ENCODE results near the gene GADL1.

The GADL1 gene, protein sequence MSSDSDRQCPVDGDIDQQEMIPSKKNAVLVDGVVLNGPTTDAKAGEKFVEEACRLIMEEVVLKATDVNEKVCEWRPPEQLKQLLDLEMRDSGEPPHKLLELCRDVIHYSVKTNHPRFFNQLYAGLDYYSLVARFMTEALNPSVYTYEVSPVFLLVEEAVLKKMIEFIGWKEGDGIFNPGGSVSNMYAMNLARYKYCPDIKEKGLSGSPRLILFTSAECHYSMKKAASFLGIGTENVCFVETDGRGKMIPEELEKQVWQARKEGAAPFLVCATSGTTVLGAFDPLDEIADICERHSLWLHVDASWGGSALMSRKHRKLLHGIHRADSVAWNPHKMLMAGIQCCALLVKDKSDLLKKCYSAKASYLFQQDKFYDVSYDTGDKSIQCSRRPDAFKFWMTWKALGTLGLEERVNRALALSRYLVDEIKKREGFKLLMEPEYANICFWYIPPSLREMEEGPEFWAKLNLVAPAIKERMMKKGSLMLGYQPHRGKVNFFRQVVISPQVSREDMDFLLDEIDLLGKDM

DNA sequence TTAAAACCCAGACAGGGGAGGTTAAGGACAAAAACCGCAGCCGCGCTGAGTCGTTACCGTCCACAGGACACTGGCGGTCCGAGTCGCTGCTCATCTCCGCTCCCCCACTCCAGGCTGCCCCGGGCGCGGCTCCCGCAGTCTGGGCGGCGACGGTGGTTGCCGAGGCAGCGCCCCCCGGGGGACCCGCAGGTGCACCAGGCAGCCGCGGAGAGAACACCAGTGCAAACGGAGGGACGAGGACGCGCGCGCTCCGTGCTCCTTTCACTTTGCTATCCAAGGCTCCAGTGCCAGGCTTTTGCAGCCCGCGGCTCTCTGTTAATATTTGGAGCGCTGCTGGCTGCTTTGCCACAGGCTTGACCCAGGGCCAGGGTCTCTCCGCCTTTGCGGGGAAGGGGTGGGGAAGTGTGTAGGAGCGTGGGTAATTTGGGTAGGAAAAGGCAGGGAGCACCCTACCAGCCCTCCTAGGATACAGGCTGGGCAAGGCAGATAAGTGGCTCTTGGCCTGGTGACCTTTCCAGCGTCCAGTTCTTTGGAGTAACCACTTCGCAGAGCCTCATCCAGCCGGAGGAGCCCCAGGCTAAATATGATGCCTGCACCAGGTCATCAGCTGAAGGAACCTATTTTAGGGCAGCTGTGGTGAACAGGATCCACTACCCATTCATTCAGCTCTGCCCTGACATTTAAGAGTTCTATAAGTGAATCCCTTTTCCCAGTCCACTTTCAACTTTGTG lies at the start of gene GADL1:
GADL1 (minus strand) TSS at position 141 of the 731 bp plus-strand sequence; CDS start at position 94, 47 bp downstream.
- peak; percentile 0 for DNase-seq

DNA sequence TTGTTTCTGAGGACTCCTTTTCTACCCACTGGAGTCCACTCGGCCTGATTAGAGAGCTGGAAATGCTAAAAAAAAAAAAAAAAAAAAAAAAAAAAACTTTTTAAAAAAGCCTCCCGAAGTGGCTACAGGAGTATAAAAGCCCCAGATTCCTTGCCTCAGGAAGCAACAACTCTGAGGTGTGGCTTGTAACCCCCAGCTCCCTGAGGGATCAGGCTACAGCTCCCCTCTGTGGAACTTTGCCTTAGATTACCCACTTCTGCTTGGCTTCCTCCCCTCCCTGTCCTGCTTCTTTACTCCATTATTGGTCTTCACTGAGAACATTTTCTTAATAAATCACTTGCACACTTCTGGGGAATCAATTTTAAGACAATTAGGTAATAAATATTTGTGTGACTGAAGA lies 49.7 kb upstream of the GADL1 start:
- no peak for DNase-seq

DNA sequence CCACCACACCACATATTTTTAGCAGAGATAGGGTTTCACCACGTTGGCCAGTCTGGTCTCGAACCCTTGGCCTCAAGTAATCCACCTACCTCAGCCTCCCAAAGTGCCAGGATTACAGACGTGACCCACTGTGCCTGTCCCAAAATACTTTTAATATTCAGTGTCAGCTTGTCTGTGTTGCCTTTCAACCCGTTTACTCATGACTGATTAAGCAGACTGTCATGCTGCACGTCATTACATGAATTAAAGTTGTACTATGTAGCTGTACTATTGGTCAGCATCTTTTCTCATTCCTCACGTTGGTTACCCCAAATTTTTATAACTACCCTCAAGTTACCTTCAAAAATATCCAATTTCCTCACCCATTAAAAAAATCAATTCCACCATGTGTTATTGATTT lies 48.7 kb upstream of the GADL1 start:
- DNase-seq: no peak

DNA sequence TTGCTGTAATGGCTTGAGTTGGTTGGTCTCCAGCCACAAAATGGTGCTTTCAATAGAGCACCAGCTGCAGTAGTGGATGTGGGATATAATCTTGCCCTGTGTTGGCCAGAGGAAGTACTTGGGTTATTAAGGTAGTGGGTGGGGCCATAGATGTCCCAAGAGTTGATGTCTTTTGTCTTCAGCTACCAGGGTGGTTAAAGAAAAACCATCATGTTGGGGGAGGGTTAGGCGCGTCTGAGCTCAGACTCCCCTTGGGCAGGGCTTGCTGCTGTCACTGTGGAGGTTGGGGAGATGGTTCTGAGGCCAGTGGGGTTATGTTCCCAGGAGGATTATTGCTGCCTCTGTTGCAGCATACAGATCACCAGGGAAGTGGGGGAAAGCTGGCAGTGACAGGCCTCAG lies 46.9 kb upstream of the GADL1 start:
- DNase-seq: no peak

DNA sequence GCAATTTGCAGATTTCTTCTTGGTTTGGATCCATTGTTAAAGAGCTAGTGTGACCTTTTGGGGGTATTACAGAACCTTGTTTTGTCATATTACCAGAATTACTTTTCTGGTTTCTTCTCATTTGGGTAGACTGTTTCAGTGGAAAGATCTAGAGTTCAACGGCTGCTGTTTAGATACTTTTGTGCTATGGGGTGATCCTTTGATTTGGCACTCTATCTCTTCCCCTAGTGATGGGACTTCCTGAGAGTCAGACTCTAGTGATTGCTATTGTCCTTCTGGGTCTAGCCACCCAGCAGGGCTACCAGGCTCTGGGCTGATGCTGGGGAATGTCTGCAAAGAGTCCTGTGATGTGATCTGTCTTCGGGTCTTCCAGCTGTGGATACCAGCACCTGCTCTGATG lies 46.3 kb upstream of the GADL1 start:
- DNase-seq: no peak

DNA sequence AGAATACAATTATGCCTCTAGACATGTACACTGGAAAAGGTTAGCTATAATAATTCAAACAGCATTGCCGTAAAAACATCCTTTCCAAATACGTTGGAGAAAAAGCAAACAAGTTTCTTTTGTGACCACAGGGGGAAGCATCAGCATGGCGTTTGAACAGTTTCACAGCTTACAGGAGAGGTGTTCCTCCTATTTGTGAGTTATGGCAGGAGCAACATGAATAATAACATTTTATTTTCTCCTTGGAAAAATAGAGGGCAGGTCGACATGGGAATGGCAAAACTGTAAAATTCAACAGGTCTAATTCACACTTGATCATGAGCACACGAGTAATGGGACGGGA lies 39.7 kb upstream of the GADL1 start:
- DNase-seq: no peak

DNA sequence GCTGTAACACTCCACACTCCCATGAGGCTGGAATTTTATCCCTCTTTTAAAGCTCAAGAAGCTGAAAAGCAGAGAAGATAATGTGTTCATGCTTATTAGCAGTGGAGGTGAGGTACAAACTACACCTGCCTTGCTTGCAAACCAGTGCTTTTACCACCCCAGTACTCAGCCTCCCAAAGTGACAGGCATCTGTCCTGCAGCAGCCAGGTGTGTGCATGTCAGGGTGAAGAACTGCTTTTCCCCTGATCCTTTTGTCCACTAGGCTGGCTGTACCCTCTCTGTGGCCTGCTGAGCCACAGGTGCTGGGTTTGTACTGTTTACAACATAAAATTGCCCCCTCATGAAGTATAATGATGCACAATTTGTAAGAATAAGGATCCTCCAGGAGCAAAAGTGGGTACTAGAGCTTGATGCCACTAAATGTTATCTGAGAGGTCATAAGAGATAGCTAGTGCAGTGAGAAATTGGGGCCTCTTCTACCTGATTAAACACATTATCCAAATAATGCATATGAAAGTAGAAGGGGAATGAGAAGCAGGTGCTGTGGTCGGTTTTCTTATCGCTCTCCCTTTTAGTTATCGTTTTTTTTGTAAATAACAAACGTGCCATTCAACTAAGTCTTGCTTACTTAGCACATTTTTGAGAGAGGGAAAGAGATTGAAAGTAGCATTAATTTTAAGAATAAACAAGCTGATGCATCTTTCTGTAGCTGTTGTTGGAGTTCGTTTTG lies 39.2 kb upstream of the GADL1 start:
- no peak for DNase-seq

DNA sequence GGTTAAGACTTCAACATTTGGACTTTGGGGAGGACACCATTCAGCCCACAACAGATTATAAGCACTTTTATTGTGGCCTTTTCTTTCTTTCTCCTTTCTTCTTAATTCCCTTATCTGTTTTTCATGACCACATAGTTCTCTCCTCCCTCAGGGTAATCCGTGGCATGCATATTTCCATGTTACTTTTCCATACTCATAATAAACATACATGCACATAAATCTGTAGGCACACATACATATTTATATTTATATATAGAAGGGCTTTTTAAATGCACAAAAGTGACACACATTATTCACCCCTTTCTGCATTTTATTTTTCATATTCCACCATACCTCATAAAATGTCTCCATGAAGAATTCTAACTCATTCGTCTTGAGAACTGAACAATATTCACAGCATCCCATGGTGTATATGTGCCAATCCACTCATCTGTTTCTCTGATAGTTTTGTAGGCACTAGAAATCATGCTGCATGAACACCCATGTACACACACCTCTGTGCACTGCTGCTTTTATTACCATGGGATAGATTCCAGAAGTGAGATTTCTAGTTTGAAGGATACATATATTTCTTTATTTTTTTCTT lies 38.1 kb upstream of the GADL1 start:
- DNase-seq: no peak

DNA sequence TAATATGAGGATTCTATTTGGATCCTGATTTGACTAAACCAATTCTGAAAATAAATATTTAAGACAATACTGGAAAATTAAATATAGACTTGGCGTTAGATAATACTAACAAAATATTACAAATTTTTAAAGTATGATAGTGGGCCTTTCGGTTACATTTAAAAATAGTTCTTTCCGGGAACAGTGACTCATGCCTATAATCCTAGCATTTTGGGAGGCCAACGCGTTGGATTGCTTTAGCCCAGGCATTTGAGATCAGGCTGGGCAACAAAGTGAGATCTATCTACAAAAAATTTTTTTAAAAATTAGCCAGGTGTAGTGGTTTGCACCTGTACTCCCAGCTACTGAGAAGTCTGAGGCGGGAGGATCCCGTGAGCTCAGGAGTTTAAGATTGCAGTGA lies 30.3 kb upstream of the GADL1 start:
- DNase-seq: no peak

DNA sequence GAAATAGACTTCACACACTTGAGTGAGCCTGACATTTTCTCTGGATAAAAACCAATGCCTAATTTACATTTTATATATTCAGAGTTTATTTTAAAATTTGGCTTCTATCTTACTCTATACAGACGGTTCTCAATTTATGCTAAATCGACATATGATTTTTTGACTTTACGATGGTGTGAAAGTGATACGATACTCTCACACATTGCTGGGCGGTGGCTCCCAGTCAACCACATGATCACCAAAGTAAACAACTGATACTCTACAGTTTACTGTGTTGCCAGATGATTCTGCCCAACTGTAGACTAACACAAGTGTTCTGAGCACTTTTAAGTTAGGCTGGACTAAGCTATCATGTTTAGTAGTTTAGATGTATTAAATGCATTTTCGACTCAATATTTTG lies 25.1 kb upstream of the GADL1 start:
- DNase-seq: no peak

DNA sequence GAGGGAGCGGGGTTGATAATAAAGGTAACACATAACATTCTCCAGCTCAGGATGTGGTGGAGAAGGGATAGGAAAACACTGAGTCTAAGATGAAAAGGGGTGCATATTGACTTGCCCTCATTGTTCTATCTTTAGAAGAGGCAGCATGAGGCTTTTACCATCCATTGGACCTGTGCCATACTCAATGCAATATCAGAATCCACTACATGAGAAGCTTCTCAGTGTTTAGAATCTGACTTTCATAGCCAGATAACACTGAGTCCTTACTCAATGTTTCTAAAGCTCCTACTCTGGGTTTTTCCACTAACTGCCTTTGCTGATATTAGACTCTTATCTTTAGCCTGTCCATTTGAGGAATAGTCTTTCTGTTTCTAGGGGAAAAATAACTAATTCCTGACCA lies 24.3 kb upstream of the GADL1 start:
- no peak for DNase-seq

DNA sequence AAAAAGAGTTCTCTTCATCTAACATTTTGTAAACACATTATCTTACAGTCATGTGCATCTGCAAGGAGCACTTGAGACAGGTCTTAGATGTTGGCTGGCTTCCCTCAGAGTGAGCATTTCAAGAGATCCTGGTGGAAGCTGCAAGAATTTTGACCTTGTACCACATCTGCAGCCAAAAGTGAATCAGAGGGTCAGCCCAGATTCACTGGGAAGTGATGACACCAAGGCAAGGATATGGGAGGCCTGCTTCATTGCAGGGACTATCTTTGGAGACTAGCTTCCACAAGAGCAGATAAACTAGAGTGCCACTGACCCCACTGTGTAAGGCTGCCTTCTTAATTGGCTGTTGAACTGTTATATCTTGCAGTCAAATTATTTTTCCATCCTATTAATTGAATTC lies 21.3 kb upstream of the GADL1 start:
- DNase-seq: no peak

DNA sequence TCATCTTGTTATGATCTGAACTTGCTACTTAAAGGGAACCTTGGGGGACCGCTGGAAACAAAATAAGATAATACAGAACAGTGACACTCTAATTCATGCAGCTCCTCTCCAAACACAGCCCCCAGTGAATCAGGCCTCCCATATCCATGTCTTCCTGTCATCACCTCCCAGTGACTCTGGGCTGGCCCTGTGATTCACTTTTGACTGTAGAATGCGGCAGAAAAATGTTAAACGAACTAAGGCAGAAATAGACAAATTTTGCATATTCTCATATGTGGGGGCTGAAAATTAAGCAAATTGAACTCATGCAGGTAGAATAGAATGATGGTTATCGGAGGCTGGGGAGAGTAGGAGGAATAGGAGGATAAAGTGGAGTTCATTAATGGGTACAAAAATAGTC lies 20.2 kb upstream of the GADL1 start:
- DNase-seq: no peak

DNA sequence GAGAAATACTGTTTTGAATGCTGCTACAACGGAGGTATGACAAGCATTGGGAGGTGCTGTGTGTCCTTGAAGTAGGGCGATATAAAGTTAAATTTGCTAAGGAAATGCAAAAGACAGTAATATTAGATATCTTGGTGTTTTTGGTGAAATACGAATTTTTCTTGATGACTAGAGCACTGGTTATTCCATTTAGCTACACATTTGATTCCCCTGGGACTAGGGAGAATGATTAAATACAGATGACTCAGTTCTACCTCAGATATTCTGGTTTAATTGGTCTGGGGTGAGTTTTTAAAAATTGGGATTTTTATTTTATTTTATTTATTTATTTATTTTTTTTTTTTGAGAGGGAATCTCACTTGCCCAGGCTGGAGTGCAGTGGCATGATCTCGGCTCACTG lies 18.7 kb upstream of the GADL1 start:
- no peak for DNase-seq

DNA sequence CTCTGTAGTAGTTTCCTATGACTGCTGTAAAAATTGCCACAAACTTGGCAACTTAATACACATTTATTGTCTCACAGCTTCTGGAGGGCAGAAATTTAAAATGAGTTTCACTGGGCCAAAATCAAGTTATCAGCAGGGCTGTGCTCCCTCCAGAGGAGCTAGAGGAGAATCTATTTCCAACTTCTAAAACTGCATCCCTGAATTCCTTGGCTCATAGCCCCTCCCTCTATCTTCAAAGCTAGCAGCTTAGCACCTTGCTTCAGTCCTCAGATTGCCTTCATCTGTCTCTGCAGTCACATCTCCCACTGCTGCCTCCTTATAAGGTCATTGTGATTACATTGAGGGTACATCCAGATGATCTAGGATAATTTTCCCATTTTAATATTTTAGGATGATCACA lies 17.8 kb upstream of the GADL1 start:
- no peak for DNase-seq

DNA sequence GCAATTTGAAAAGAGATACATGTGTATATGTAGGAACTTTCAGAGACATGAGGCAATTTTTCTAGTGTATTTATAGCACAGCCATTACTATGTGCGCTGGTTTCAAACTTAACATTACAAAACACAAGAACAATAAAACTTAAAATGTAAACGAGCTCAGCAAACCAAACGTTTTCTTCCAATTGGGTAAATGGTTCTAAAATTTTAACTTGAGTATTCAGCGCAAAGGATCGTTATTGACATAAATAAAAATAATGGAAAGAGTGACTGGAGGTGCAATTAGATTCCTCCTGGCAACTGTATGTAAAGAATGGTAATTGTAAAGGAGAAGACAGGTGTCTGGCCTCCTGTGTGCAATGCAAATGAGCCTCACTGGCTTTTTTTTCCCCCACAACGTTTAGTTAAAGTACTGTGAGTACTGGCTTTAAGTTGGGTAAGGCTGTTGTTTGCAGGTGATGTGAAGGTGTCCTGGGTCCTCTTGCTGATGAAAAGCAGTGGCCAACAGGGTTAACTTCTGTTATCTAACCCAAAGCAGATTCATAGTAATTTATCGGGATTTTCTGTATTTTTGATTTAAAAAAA lies 14.1 kb upstream of the GADL1 start:
- no peak for DNase-seq

DNA sequence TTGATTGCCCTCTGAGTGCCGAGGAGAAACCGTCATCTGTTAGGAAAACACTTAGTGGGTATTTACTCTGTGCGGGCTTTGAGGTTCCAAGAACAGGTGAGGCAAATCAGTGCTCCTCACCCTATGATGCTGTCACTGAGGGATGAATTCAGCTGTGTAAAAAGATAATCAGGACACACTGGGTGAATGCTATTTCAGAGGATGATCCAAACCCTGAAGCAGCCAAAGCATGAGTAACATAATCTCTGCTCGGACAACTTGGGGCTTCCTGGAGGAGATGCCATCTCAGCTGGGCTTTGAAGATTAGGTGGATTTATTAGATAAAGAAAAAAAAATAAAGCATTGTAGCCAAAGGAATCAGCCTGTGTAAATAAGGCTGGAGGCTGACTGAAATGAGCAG lies 10.5 kb upstream of the GADL1 start:
- DNase-seq: no peak

DNA sequence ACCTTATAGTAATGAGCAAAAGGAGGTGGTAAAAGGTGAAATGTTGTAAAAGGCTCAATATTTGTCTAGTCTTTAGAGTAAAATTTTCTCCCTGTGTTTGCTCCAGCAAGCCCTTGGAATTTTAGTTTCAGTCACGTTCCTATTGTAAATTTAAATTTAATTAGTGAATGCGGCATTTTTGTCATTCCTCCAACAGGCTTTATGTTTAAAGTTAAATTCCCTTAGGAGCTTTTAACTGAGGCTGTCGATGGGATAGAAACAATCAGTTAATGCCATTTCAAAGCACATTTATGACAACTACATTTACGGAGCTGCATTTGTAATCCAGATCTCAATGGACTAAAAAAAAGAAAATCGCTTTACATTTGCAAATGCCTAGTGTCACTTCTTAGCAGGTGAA lies 868 bp upstream of the GADL1 start:
- DNase-seq: no peak

DNA sequence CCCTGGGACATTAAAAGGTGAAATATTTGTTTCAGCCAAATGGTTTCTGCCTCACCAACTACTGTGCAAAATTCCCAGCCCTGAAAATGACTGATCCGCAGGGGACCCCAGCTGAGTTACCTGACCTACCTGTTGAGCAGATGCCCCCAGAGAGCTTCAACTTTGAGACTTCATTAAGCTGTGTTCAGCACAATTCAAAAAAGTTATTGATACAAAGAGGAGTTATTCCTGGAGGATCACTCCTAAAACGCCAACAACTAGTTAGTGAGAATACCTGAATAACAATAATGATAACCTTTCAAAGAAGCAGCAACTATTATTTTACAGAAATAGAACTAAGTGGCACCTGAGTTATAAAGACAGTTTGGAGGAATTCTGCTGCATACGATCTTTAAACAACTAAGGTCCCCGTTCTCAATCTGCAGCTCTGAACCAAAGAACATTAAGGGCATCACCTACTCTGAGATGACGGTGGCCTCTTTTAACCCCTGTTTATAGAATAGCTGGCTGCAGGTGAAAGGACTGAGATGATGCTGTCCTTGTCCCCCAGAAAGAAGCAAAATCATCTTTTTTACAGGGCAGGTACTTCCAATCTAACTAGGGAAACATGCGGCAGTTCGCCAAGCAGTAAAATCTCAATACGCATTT lies 659 bp downstream of the GADL1 start:
- DNase-seq: no peak

DNA sequence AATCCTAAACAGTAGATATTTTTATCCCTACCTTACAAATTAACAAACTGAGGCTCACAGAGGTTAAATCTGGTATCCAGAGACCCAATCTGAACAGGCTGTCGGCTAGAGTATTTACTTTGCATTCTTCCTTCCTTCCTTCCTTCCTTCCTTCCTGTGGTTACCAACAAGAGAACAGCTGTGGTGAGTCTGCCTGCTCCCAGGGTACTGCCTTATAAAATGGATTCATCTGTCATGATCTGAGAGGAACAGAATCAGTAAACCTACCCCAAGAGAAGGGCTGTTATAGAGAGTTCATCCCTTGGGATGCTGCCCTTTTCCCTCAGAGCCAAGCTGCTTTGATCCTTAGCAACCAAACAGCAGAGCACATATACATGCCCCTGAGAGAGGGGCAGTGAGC lies 3.6 kb downstream of the GADL1 start:
- DNase-seq: no peak

DNA sequence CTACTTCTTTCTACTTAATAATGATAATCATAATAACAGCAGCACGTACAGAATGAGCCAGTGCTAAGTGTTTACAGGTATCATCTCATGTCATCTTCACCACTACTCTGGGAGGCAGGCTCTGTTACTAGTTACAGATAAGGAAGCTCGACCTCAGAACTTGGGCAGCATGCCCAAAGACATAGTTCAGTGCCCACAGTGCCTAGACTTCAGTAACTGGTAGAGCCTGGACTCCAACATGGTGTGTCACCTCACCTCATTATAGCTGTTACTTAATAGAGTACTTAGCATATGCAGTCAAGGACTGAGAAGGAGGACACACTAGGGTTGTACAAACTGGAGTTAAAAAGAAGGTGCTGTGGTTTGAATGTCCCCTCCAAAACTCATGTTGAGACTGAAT lies 7.6 kb downstream of the GADL1 start:
- no peak for DNase-seq

DNA sequence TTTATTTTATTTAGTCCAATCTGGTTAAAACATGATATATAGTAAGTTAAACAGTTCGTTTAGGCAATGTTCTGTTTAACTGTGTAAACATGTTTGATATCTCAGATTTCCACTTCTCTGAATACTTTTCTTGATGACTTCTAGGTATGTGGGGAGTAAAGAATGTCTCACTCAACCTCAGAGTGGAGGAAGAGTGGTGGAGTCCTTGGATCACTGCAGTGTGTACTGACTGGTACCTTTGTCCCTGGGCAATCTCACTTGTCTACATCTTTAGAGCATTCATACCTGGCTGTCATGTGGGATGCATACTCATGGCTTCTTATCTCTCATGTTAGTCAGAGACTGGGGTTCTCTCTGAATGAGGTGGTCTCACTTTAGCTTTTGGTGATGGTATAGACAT lies 15.6 kb downstream of the GADL1 start:
- no peak for DNase-seq

Data from midbrain (tissue), 1 donor.